Right lobe of liver (tissue), 6 donors: ENCODE results near the gene CCNF. TPM values are rescaled to one million over a fixed set of nuclear protein-coding genes. Genes with fewer than 3 reads are reported as not detected.
"Not testable (repeated sequence)": the region's sequence is repeated elsewhere in the genome, so short reads cannot be mapped to it uniquely, and the experiment has no call there.

Experiments
- ATAC-seq, 4 donors: fragments of 200-7000 bp; cut with Tn5 transposase; one replicate each; pipeline ENCODE4 v1.9.1; 2020; ENCODE audit warnings: mild to moderate bottlenecking in 4 of 4, moderate library complexity in 4 of 4
- DNase-seq, 3 donors: peaks; one replicate each; pipeline ENCODE4 v3.0.0-alpha.2; 2020
- H3K27ac ChIP-seq, 3 donors: fragments of 200-600 bp; one replicate each; pipeline ENCODE4 v1.8.0; 2022
- H3K27me3 ChIP-seq, 2 donors: fragments of 200-600 bp; one replicate each; pipeline ENCODE4 v1.8.0; 2022
- H3K36me3 ChIP-seq, 4 donors: fragments of 200-600 bp; sonication (generic) in 1 of 4; one replicate each; pipeline versions ENCODE4 v1.5.1 to v1.8.0; 2017 to 2022; ENCODE audit warnings: control low read depth in 1 of 4
- H3K4me1 ChIP-seq, 4 donors: fragments of 200-600 bp; sonication (generic) in 1 of 4; one replicate each; pipeline versions ENCODE4 v1.5.1 to v1.8.0; 2017 to 2022; ENCODE audit warnings: control low read depth in 1 of 4
- H3K4me3 ChIP-seq, 3 donors: fragments of 200-600 bp; one replicate each; pipeline ENCODE4 v1.8.0; 2022
- H3K9me3 ChIP-seq, 4 donors: fragments of 200-600 bp; sonication (generic) in 1 of 4; one replicate each; pipeline versions ENCODE4 v1.5.1 to v1.8.0; 2017 to 2022; ENCODE audit warnings: control low read depth in 1 of 4
- CTCF ChIP-seq, 4 donors: fragments of 200-600 bp in 3 of 4; fragments of 450-650 bp in 1 of 4; IDR thresholded peaks; one replicate each; pipeline versions ENCODE4 v1.5.1 to v1.8.0; 2016 to 2022; ENCODE audit warnings: antibody characterized with exemption in 4 of 4, mild to moderate bottlenecking in 2 of 4
- POLR2A ChIP-seq: fragments of 450-650 bp; IDR thresholded peaks from one replicate; pipeline ENCODE4 v1.6.1; 2017; ENCODE audit warnings: antibody characterized with exemption, mild to moderate bottlenecking
- WGBS: methylation state at CpG from one replicate; pipeline ENCODE4 v1.1.6; 2018; ENCODE audit warnings: low coverage, low lambda C conversion rate; ENCODE audit not compliant: insufficient coverage; ENCODE audit errors: missing lambda C conversion rate; 5-methylcytosine and 5-hydroxymethylcytosine counted together
- intact Hi-C, 2 donors: fragments of 100-400 bp; cut with DNase I; formaldehyde crosslinking; loops; one replicate each; pipeline versions ENCODE4 v1.11.2 to v1.14.1; 2022
- total RNA-seq, 6 experiments: library from RNA; depleted of rRNA in 2 of 6; stranded (reverse); fragments of >200 nt in 2 of 6; fragmentation: NEBNext Ultra II Directional in 3 of 6; extraction: Animal tissue kit (Norgen Biotek cat#: 25700) in 3 of 6; gene quantifications; one replicate each; pipeline versions ENCODE4 v1.1.0 to v1.2.4, GENCODE V29; 2016 to 2023
- donor health status: DM: no; HTN: yes; CAD: no.
- donor health status: DM: no; HTN: no; CAD: no.
- donor health status: DM: no; HTN: no; CAD: no.
- donor health status: DM: no; HTN: yes; CAD: no.
- donor health status: DM: no; HTN: yes; CAD: no.

Gene CCNF
- total RNA-seq, 6 experiments from 2014 or later, result 1.3 to 2.7 (median 1.7) TPM

- intact Hi-C loops, result loop anchor here in 1 of 2 donors (10.0 kb wide), 1 partner anchor 63 kb away; no protein-coding TSS in a partner anchor
- Histone ChIP-seq H3K9me3 (no peaks in the 10 kb centered on the region), H3K36me3 (peaks cover 0 to 3% (median 0%) of the 10 kb centered on the region in 4 donors), H3K27ac (no peak overlapping the region), H3K27me3 (no peaks in the 10 kb centered on the region), H3K4me3 (no peak overlapping the region), H3K4me1 (peaks cover 0 to 11% (median 2%) of the 10 kb centered on the region in 4 donors)
- DNase-seq (peak in 1 of 3 donors; percentile 37), ATAC-seq (no peak)
- 100% methylated on average over 2 of the region's 6 CpGs for WGBS
- no peak for TF ChIP-seq POLR2A
- no peak for TF ChIP-seq CTCF (IDR thresholded peaks at IDR 0.05)
Measured at GRCh38 chr16:2432286-2432685, 3.0 kb downstream of the CCNF start.

- H3K9me3 ChIP-seq, result no peaks in the 10 kb centered on the region
- ATAC-seq (no peak), DNase-seq (peak in 1 of 3 donors; percentile 36)
- WGBS, result 88% methylated on average over 10 of the region's 15 CpGs
- no peak for TF ChIP-seq CTCF (IDR thresholded peaks at IDR 0.05)
- TF ChIP-seq POLR2A, result no peak
- peaks cover 0 to 11% (median 2%) of the 10 kb centered on the region in 4 donors for H3K4me1 ChIP-seq
- H3K4me3 ChIP-seq, result no peak overlapping the region
- H3K27ac ChIP-seq, result no peak overlapping the region
- intact Hi-C loops, result loop anchor here in 1 of 2 donors (10.0 kb wide), 1 partner anchor 62 kb away; no protein-coding TSS in a partner anchor
- no peaks in the 10 kb centered on the region for H3K27me3 ChIP-seq
- peaks cover 0 to 3% (median 0%) of the 10 kb centered on the region in 4 donors for H3K36me3 ChIP-seq
Measured at GRCh38 chr16:2432801-2433505, 3.7 kb downstream of the CCNF start.

- not testable (repeated sequence) for H3K4me1 ChIP-seq, H3K27me3 ChIP-seq, H3K27ac ChIP-seq, H3K36me3 ChIP-seq, H3K9me3 ChIP-seq, ATAC-seq, H3K4me3 ChIP-seq
- 88% methylated on average over 3 of the region's 4 CpGs for WGBS
- intact Hi-C loops, result loop anchor here in 1 of 2 donors (10.0 kb wide), 1 partner anchor 60 kb away; no protein-coding TSS in a partner anchor
- DNase-seq, result peak in 1 of 3 donors; percentile 8
Measured at GRCh38 chr16:2435236-2435635, 6.0 kb downstream of the CCNF start.

- no peak overlapping the region for H3K4me3 ChIP-seq
- no peaks in the 10 kb centered on the region for H3K9me3 ChIP-seq
- DNase-seq (no peak), ATAC-seq (no peak)
- intact Hi-C loops, result loop anchor here in 1 of 2 donors (10.0 kb wide), 1 partner anchor 59 kb away; no protein-coding TSS in a partner anchor
- no peak overlapping the region for H3K27ac ChIP-seq
- no CpG with 5 or more reads among the region's 9 CpGs for WGBS
- no peaks in the 10 kb centered on the region for H3K27me3 ChIP-seq
- TF ChIP-seq CTCF (IDR thresholded peaks at IDR 0.05), result no peak
- TF ChIP-seq POLR2A, result no peak
- peaks cover 0 to 3% (median 0%) of the 10 kb centered on the region in 4 donors for H3K36me3 ChIP-seq
- no peaks in the 10 kb centered on the region for H3K4me1 ChIP-seq
Measured at GRCh38 chr16:2436110-2436509, 6.9 kb downstream of the CCNF start.
